HL-60/S4 treated with retinoic acid at 250 ng/mL for 4 days and 3 days (cell line): ENCODE measurements around the gene RXFP2.

Source experiments
- in situ Hi-C: fragments of 300-500 bp; cut with MboI; formaldehyde crosslinking; loops from 2 replicates; pipeline ENCODE4 v1.7.0; 2022; ENCODE audit warnings: low sequenced_read_pairs

RXFP2 gene

DNA sequence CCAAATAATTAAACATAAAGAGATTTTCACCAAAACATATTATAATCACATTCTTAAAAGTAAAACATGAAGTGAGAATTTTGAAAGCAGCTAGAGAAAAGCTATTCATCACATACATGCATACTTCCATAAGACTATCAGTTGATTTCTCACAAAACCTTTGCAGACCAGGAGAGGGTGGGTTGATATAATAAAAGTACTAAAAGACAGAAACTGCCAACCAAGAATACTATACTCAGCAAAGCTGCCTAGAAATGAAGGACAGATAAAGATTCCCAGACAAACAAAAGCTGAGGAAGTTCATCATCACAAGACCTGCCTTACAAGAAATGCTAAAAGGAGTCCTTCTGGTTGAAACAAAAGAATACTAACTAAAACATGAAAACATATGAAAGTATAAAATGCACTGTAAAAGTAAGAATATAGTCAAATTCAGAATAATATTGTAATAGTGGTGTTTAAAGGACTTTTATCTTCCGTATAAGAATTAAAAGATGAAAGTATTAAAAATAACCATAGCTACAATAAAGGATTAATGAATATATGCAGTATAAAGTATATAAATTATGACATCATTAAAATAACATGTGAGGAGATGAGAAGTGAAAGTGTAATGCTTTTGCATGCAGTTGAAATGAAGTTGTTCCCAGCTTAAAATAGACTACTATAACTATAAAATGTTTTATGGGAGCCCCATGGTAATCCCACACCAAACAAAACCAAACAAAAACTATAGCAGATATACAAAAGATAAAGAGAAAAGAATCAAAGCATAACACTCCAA, 76.2 kb downstream of the RXFP2 start:
- in situ Hi-C loops = no loop called here

DNA sequence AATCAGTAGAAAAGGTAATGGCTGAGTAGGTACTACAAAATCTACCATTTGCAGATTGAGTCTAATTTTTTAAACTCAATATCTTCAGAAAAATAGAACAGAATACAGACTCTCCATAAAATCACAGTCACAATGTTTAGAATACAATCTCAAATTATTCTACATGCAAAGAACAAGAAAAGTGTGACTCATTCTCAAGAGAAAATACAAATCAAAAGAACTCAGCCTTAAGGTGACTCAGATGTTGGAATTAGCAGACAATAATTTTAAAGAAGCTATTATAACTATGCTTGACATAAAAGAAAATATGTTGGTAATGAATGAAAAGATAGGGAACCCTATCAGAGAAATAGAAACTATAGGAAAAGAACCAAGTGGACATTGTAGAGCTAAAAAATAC, 78.9 kb downstream of the RXFP2 start:
- in situ Hi-C loops = no loop called here

DNA sequence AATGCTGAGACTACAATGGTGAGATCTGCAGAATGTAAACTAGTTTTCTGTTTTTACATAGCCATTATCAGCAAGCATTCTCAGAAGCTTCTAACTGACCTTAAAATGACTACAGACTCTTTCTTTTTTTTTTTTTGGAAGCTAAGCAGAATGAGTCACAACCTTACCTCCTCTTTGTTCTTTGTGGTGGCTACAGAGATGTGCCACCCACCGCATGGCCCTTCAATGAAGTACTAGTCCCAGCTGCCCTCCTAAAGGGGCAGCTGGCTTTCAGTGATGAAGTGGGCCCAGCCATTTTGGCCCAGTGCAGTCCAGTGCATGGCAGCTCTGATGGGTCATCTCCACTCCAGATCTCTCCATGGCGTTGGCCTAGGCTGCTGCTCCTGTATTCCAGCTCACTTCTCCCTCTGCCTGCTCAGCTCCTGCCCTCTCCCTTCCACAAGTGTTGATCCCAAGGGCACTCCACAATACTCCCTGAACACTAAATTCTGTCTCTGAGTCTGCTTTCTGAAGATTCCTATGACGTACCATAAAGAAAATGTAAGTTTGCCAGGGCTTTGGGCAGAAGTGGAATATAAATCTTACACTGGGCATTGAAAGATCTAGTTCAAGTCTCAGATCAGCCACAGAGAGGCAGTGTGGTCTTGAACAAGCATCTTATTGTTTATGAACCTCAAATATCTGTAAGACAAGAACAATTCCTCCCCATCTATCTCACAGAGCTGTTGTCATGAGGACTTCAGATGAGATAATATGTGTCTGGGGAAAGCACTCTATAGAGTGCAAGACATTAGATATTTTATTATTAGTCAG, 85.6 kb downstream of the RXFP2 start:
- in situ Hi-C loops = no loop called here

DNA sequence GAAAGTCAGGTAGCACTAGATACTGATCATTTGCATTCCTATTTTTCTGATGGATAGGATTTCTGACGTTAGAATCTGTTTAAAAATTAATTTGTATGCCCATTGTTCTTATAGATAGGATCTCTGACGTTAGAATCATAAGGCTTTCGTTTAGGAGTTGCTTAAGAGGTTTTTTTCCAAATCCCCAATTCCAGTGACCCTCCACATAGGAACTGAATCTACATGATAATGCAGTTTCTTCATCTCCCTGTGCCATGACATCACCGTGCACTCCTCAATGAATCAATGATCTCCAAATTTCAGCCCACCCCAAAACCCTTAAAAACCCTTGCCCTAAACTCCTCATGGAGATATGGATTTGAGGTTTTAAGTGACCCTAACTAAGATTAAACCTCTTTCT, 87.2 kb downstream of the RXFP2 start:
- in situ Hi-C loops = no loop called here

DNA sequence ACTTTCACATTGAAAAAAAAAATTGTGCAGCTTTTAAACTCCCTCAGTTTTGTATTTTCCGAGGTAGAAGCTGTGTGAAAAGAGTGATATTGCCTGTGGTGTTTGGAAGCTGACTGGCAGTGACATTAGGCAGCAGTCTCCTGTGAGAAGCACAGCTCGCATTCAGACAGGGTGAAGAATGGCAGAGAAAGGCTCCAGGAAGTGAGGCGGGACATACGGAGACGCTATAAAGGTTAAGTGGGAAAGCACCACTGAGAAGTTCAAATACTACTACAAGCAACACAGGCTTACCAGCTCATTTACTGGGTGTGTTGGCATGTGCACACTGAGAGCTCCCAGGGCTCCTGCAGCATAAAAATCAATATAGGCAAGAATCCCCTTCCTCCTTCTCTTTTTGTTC, 88.4 kb downstream of the RXFP2 start:
- in situ Hi-C loops = no loop called here

DNA sequence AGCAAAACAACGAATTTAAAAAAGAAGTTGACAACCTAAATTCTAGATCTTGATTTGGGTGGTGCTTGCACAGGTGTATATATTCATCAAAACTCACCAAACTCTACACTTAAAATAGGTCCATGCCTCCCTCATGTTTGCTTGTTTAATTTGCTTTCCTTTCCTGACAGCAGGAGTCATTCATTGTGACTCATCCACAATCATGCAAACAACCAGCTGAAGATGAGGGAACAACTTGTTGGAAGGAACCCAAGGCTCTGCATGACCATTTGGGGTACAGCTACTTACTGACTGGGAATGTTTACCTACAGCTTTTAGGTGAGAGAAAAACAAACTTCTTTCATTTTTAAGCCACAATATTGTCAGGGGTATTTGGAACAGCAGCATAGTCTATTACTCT, 96.6 kb downstream of the RXFP2 start:
- in situ Hi-C loops = no loop called here

DNA sequence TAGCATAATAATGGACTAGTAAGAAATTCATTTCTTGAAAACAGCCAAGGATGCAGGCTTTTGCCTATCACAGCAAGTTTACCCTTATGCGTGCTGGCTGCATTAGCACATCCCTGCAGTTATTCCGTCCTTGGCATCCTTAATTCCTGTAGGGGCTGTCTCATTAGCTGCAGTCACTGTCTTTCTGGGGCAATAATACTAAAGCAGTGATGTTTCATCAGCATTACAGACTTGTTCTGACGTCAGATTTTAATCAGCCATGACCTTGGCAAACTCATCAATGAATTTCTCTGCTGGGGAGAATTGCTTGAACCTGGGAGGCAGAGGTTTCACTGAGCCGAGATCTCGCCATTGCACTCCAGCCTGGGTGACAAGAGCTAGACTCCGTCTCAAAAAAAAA, 103.7 kb downstream of the RXFP2 start:
- in situ Hi-C loops = no loop called here

DNA sequence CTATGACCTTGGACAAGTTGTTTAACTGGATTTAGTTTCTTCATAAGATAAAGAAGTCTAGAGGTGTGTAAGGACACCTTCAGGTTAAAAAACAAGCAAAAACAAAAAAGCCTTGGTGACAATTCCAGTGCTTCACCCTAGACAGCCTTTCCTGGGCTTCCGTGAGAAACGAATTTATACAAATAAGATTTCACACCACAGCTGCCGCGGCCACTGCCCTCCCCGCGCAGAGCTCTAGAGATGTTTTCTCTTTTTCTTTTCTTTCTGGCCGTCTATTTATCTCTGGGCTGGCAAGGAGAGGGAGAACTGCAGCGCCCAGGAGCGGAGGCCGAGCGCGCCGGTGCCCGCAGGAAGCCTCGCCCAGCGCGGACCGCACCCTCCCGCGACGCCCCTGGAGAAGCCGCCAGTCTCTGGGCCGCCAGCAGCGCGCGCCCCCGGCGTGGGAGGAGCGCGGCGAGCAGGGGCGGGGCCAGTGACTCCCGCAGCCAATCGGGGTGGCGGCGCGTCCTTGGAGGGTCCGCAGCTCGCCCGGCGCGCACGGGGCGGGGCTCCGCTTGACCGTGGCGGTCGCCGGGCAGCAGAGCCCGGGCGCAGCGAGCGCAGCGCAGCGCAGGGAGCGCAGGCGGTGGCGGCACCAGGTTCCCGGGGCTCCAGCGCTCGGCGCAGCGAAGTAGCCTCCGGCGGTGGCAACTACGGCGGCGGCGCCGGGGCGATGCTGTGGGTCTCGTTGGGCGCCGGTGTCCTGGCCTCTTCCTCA, 107.0 kb downstream of the RXFP2 start:
- in situ Hi-C loops = no loop called here

DNA sequence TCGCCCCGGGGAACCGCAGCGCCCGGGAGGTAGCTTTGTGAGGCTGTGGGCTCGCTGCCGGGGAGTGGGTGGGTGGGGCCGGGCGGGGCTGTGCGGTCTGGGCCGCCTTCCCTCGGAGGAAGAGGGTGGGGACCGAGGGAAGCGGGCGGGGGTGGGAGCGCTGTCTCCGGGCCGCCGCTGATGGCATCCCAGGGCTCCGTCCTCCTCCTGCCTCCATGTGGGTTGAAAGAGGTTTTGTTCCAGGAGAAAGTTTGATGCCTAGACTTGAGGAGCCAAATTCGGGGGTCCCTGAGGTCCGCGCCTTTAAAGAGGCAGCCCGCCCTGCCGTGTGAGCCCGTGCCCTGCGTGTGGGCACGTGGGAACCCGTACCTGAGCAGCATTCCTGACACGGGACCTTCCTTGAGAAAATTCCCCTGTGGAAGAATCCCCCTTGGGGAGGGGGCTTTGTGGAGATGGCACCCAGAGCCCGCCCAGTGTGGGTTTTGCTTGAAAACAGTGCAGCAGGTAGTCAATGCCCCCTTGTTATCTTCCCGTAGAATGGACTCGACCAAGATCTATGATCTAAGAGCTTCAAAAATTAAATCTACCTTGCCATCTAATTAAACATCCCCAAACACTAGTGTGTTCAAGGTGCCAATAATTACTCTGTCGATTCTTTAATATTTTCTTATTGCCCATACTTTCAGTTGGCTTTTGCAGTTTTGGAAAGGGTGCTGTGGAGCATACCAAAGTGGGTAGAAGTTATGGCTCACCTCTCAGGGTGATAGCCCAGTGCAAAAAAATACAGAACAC, 107.8 kb downstream of the RXFP2 start:
- in situ Hi-C loops = no loop called here

DNA sequence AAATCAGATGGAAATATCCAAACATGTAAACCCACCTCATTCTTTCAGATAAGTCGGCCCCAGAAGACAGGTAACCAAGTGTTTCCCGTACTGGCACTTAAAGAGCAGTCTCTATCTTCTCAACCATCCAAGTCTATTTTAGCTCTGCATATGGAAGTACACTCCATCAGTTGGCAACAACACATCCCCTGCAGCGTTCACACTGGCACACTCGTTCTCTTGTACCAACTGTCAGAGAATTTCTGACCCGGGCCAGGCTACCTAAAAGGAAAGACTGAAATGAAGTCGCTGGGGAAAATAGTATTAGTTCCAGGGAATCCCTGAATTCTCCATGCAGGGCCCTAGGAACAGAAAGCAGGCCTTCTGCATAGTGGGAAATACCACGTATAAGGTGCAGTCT, 109.3 kb downstream of the RXFP2 start:
- in situ Hi-C loops = no loop called here

DNA sequence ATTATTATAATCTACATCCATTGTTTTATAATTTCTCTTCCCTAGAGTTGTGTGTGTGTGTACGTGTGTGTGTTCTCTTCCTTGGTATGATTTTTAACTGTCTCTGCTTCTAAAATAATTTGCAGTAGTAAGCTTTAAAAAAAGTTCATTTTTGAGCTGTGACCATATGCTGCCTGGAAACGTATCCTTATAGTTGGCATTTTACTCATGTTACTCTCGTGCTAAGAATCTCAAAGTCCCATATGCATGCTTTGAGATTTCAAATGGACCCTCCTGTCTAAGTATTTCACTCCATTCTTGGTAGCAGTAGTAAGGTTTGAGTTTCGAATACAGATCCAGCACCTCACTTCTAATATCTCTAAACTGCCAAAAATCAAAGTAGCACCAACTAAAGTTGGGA, 109.9 kb downstream of the RXFP2 start:
- in situ Hi-C loops = no loop called here

DNA sequence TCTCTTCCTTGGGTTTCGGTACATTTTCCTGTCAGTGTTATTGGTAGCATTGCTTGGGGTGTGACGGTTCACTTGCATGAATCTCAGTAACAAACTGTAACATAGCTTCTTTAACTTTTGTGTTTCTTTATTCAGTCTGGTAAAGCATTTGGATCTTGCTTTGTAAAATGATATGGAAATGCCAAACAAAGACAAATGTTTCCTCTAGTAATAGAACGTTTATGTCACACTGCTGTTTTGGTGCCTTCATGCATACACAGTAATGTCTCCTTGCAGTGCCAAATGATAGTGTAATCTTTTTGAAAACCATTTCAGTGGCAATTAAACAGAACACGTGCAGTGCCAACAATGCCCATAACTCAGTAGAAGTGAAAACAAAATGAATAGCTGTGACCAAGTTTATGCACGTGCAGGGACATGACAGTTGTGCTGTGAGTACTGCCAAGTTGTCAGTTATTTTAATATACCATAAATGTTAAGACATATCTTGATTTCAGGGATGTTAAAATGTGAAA, 110.8 kb downstream of the RXFP2 start:
- in situ Hi-C loops = no loop called here

DNA sequence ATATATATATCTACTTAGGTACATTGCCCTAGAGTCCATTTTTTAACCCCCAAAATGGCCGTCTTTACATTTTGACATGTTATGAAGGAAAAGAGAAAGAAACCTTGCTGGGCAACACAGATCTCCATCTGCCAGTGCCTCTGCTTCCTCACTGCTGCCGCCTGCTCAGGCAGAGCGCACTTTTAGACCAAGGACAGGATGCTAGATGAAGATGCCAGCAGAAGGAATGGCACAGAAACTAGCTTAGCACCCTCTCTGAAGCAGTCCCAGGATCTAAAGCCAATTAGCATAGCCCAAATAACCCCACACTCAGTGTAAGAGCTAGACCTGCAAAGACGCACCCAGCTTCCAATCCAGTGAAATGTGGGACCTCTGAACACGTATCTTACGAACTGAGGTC, 111.9 kb downstream of the RXFP2 start:
- in situ Hi-C loops = no loop called here
